RWPE1 (cell line): Measurements from ENCODE around the gene RSPO3.

Experiments used
- CTCF ChIA-PET: fragments of 350-600 bp; sonication (Branson Sonifier 250); formaldehyde crosslinking; extraction: SDS; loops from one replicate; lab custom pipeline; 2021; lab: Yijun Ruan, JAX
- POLR2A ChIA-PET: fragments of 400-600 bp; formaldehyde crosslinking; extraction: SDS; loops from one replicate; lab custom pipeline; 2020; ENCODE audit warnings: antibody characterized with exemption; ENCODE audit not compliant: low non-redundant PET; lab: Yijun Ruan, JAX
- DNase-seq: peaks from one replicate; pipeline ENCODE4 v3.0.0; 2012; ENCODE audit warnings: low spot score
- H3K27ac ChIP-seq: fragments of 450-650 bp; 2 replicates; pipeline ENCODE4 v1.5.1; 2017
- TF ChIP-seq, protein P1 (sequence below): fragments of 450-650 bp; conservative IDR thresholded peaks from 2 replicates; pipeline ENCODE4 v1.5.1; 2017; ENCODE audit warnings: low read depth, mild to moderate bottlenecking

Gene RSPO3

DNA sequence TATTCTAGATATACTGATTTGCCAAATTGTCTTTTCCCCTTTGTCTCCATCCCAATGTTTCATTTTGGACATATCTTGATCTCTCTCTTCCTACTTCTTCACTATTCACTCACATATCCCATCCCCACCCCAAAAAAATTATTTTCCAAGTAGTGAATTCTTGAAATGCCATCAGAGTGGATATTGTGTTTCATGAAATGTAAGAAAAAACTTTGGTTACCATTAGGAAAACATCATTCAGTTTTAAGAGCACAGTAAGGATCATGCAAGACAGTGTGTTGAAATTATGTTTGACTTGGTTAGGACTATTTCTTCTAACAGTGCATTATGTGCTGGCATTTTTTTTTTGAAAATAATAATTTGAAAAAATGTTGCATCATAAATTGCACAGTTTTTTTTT lies 5.7 kb downstream of the RSPO3 start:
- H3K27ac ChIP-seq = no peak overlapping the region
- ChIA-PET POLR2A (no interaction called here), CTCF (no interaction called here)
- TF ChIP-seq, protein P1, sequence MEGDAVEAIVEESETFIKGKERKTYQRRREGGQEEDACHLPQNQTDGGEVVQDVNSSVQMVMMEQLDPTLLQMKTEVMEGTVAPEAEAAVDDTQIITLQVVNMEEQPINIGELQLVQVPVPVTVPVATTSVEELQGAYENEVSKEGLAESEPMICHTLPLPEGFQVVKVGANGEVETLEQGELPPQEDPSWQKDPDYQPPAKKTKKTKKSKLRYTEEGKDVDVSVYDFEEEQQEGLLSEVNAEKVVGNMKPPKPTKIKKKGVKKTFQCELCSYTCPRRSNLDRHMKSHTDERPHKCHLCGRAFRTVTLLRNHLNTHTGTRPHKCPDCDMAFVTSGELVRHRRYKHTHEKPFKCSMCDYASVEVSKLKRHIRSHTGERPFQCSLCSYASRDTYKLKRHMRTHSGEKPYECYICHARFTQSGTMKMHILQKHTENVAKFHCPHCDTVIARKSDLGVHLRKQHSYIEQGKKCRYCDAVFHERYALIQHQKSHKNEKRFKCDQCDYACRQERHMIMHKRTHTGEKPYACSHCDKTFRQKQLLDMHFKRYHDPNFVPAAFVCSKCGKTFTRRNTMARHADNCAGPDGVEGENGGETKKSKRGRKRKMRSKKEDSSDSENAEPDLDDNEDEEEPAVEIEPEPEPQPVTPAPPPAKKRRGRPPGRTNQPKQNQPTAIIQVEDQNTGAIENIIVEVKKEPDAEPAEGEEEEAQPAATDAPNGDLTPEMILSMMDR = no peak
- no peak for DNase-seq

DNA sequence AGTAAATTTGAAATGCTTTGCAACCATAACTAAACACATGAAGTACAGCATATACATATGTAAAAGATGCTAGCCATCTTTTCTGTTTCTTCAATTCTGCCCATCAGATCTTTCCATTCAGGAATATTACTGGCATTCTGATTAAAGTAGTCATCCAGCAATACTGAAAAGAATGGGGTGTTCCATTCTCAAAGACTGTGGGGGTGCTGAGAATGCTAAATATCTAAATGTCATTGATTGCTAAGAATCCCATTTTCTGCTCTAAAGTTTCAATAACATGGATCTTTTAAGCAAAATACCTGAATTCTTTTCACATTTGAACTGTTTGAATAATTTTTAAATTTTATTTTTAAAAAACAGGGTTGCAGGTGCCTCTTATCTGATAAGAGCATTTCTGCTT lies 6.2 kb downstream of the RSPO3 start:
- ChIA-PET POLR2A (no interaction called here), CTCF (interaction anchor here (0.5 kb wide), 1 partner anchor 20 kb away, joined by 4 read pairs; no protein-coding TSS in a partner anchor)
- H3K27ac ChIP-seq = no peak overlapping the region
- TF ChIP-seq, protein P1 = no peak
- DNase-seq = no peak

DNA sequence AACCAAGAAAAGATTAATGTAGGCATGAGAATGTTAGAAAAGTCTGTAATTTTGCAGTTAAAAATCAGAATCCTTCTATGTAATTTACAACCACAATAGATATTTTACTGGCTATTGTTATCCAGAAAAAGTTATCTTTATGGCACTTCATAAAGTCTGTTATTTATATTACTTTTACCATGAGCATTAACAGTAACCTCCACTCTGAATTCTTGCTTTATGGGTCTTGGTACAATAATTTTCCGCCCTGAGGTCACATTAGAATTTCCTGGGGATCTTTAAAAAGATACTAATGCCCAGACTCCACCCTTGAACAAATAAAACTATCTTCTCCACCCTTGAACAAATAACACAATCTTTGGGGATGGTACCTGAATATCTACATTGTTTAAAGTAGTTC lies 9.6 kb downstream of the RSPO3 start:
- ChIA-PET CTCF (no interaction called here), POLR2A (no interaction called here)
- TF ChIP-seq, protein P1 = no peak
- DNase-seq = no peak
- H3K27ac ChIP-seq = no peak overlapping the region

DNA sequence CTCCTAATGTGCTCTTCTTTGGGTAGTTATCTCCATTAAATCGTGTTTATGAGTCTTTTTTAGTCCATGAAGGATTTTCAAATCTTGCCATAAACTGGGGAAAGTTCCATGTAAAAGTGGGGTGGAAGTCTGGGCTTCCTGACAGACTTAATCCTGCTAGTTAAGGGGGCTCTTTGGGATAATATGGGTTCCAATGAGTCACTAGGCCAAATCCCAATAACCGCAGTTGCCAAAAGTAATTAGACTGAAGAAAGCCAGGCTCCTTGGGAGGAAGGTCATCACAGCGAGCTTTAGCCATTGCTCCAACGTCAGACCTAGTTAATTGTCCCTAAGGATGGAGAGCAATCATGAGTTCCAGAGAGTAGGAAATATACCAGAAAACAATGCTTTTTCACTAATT lies 10.8 kb downstream of the RSPO3 start:
- no peak for DNase-seq
- TF ChIP-seq, protein P1 = no peak
- ChIA-PET POLR2A (no interaction called here), CTCF (no interaction called here)
- no peak overlapping the region for H3K27ac ChIP-seq

DNA sequence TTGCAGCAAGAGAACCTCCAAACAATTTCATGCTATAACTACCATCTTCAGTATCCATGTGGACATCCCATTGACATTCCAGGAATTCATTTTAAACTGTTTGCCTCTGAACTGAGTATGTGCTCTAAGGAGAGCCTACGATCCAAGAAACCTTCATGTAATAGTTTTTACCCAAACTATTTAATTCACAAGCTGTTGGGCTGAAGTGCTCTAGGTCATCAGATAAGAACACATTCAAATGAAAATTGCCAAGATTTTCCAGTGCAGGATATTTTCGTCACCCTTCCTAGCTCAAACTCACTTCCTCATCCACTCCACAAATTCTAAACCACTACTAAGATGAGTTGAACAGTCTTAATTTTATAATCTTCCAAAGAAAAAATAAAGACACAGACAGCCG lies 12.8 kb downstream of the RSPO3 start:
- no peak for DNase-seq
- TF ChIP-seq, protein P1 = no peak
- ChIA-PET CTCF (no interaction called here), POLR2A (no interaction called here)
- no peak overlapping the region for H3K27ac ChIP-seq

DNA sequence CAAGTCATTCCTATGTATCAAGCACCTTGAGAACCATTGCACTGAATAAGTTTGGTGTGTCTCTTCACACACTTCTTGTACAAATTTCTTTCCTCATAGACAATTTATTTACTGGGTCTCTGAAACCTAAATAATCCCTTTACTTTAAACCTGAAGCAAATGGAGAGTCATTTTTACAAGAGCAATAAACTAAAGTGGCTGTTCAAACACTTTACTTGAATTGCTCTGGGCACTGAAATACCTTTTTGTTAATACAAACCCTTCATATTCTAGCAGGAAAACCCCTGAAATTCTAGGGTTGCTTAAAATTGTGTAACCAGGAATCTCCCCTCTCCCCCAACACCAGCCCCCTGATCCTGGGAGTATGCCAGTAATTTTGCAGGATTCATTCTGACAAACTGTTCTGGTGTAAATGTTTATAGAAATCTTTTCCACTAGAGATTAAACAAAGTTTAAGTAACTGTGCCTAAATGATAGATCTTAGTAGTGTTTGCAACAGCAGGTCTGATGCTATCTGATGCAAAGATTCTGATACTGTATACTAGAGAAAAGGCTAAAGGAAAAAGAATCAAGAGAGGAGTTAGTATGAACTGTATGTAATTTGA lies 13.4 kb downstream of the RSPO3 start:
- H3K27ac ChIP-seq = no peak overlapping the region

More for the DNA sequence above, 13.4 kb downstream of the RSPO3 start:
- CTCF ChIA-PET = no interaction called here
- no peak for DNase-seq
- POLR2A ChIA-PET = no interaction called here
- TF ChIP-seq, protein P1 = no peak
